ENCODE measurements around the gene CKAP5. TPM values are rescaled to one million over a fixed set of nuclear protein-coding genes. Genes with fewer than 3 reads are reported as not detected.

CKAP5 gene
- total RNA-seq, 1 experiment from 2014 or later: 221 TPM

DNA sequence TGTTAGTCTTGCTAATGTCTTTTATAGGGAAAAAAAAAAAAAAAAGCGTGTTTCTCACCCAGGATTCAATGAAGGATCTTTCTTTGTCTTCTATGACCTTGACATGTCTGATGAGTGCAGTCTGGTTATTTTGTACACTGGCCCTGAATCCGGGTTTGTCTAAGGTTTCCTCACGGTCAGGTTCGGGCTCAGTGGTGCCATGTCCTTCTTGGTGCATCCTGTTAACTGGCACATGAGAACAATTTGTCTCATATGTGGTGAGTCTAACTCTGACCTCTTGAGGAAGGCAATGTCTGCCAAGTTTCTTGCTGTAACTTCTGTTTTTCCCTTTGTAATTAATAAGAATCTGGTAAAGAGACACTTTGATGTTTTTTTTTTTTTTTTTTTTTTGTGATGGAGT lies 114.5 kb downstream of the CKAP5 start:
- no peak for TF ChIP-seq CTCF (IDR thresholded peaks at IDR 0.05; ENCODE audit: insufficient read depth in 1 of 2, low read depth in 1 of 2, low read length in 1 of 2, severe bottlenecking in 1 of 2, unreplicated experiment in 1 of 2)

DNA sequence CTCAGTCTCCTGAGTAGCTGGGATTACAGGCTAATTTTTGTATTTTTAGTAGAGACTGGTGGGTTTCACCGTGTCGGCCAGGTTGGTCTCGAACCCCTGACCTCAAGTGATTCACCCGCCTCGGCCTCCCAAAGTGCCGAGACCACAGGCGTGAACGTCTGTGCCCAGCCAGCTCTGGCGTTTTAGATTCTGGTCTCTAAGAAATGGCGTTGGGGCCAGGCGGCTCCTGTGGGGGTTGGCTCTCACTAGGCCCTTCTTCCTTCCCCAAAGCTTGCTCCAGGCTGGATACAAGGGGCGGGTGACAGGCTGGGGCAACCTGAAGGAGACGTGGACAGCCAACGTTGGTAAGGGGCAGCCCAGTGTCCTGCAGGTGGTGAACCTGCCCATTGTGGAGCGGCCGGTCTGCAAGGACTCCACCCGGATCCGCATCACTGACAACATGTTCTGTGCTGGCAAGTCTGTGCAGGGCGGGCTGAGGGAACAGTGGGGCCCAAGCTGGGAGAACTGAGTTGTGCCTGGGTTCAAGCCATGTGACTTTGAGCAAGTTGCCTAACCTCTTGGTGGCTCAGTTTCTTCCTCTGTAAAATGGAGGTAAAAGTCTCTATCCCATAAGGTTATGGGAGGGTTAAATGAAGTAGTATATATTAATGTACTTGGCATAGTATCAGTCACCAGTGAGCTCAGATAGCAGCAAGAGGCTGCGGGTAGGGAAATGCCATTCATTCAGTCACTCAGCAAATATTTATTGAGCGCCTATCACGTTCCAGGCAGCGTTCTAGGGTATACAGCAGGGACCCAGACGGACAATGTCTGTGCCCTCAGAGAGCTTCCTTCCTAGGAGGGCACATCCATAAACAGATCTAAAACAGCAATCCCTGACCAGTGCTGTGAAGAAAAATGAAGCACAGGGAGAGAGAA lies 116.7 kb downstream of the CKAP5 start:
- H3K27ac Mint-ChIP-seq (ENCODE audit: unreplicated experiment): no peak overlapping the region
- no TSS peak for BruUV-seq (replicated peaks)
- H3K9me3 ChIP-seq: no peaks in the 10 kb centered on the region
- H3K9me3 Mint-ChIP-seq (ENCODE audit: unreplicated experiment): no peaks in the 10 kb centered on the region
- ChIA-PET CTCF (interaction anchor here (0.6 kb wide), 1 partner anchor 485 kb away, joined by 3 read pairs; the partner anchor contains the start of gene DDB2), POLR2A (no interaction called here)
- no peak overlapping the region for H3K4me3 ChIP-seq (ENCODE audit: low read depth, low read length)
- no peaks in the 10 kb centered on the region for H3K4me1 Mint-ChIP-seq (ENCODE audit: low read depth, unreplicated experiment)
- no peak overlapping the region for H3K4me3 Mint-ChIP-seq (ENCODE audit: unreplicated experiment)
- peaks cover 7% of the 10 kb centered on the region for H3K36me3 ChIP-seq (ENCODE audit: control insufficient read depth, insufficient read depth, low read length)
- no peaks in the 10 kb centered on the region for H3K27me3 Mint-ChIP-seq (ENCODE audit: insufficient read depth, unreplicated experiment)
- intact Hi-C loops (cut with micrococcal nuclease; ENCODE audit: unreplicated experiment): no loop called here
- TF ChIP-seq CTCF (IDR thresholded peaks at IDR 0.05; ENCODE audit: insufficient read depth in 1 of 2, low read depth in 1 of 2, low read length in 1 of 2, severe bottlenecking in 1 of 2, unreplicated experiment in 1 of 2): no peak
- H3K27me3 ChIP-seq (replicated peaks; ENCODE audit: control insufficient read depth, insufficient read depth, low read length): no peaks in the 10 kb centered on the region
- no peaks in the 10 kb centered on the region for H3K4me1 ChIP-seq
- peaks cover 11% of the 10 kb centered on the region for H3K36me3 Mint-ChIP-seq (ENCODE audit: insufficient read depth, unreplicated experiment)
- no peak for DNase-seq

More for the DNA sequence above, 114.5 kb downstream of the CKAP5 start:
- H3K4me3 ChIP-seq (ENCODE audit: low read depth, low read length): no peak overlapping the region
- Mint-ChIP-seq H3K9me3 (ENCODE audit: unreplicated experiment) (no peaks in the 10 kb centered on the region), H3K4me3 (ENCODE audit: unreplicated experiment) (no peak overlapping the region), H3K4me1 (ENCODE audit: low read depth, unreplicated experiment) (no peaks in the 10 kb centered on the region), H3K27ac (ENCODE audit: unreplicated experiment) (no peak overlapping the region), H3K27me3 (ENCODE audit: insufficient read depth, unreplicated experiment) (no peaks in the 10 kb centered on the region), H3K36me3 (ENCODE audit: insufficient read depth, unreplicated experiment) (peaks cover 15% of the 10 kb centered on the region)
- peaks cover 5% of the 10 kb centered on the region for H3K36me3 ChIP-seq (ENCODE audit: control insufficient read depth, insufficient read depth, low read length)
- no peaks in the 10 kb centered on the region for H3K27me3 ChIP-seq (replicated peaks; ENCODE audit: control insufficient read depth, insufficient read depth, low read length)
- H3K4me1 ChIP-seq: no peaks in the 10 kb centered on the region
- no TSS peak for BruUV-seq (replicated peaks)
- intact Hi-C loops (cut with micrococcal nuclease; ENCODE audit: unreplicated experiment): no loop called here
- ChIA-PET CTCF (no interaction called here), POLR2A (no interaction called here)
- DNase-seq: no peak
- H3K9me3 ChIP-seq: no peaks in the 10 kb centered on the region

- Mint-ChIP-seq H3K9me3 (ENCODE audit: unreplicated experiment) (no peaks in the 10 kb centered on the region), H3K27ac (ENCODE audit: unreplicated experiment) (no peak overlapping the region), H3K27me3 (ENCODE audit: insufficient read depth, unreplicated experiment) (no peaks in the 10 kb centered on the region), H3K4me3 (ENCODE audit: unreplicated experiment) (no peak overlapping the region), H3K4me1 (ENCODE audit: low read depth, unreplicated experiment) (no peaks in the 10 kb centered on the region), H3K36me3 (ENCODE audit: insufficient read depth, unreplicated experiment) (peaks cover 11% of the 10 kb centered on the region)
- no peak for TF ChIP-seq CTCF (IDR thresholded peaks at IDR 0.05; ENCODE audit: insufficient read depth in 1 of 2, low read depth in 1 of 2, low read length in 1 of 2, severe bottlenecking in 1 of 2, unreplicated experiment in 1 of 2)
- Histone ChIP-seq H3K4me1 (no peaks in the 10 kb centered on the region), H3K27me3 (replicated peaks; ENCODE audit: control insufficient read depth, insufficient read depth, low read length) (no peaks in the 10 kb centered on the region), H3K9me3 (no peaks in the 10 kb centered on the region), H3K4me3 (ENCODE audit: low read depth, low read length) (no peak overlapping the region), H3K36me3 (ENCODE audit: control insufficient read depth, insufficient read depth, low read length) (peaks cover 7% of the 10 kb centered on the region)
- intact Hi-C loops (cut with micrococcal nuclease; ENCODE audit: unreplicated experiment): no loop called here
- BruUV-seq (replicated peaks): no TSS peak
- ChIA-PET CTCF (interaction anchor here (0.6 kb wide), 1 partner anchor 486 kb away, joined by 3 read pairs; the partner anchor contains the start of gene DDB2), POLR2A (no interaction called here)
- no peak for DNase-seq
Measured at GRCh38 chr11:46728659-46729040, 117.4 kb downstream of the CKAP5 start.

Data from Caco-2 (cell line).